Measurements from ENCODE around the gene HIPK2.

Gene HIPK2

DNA sequence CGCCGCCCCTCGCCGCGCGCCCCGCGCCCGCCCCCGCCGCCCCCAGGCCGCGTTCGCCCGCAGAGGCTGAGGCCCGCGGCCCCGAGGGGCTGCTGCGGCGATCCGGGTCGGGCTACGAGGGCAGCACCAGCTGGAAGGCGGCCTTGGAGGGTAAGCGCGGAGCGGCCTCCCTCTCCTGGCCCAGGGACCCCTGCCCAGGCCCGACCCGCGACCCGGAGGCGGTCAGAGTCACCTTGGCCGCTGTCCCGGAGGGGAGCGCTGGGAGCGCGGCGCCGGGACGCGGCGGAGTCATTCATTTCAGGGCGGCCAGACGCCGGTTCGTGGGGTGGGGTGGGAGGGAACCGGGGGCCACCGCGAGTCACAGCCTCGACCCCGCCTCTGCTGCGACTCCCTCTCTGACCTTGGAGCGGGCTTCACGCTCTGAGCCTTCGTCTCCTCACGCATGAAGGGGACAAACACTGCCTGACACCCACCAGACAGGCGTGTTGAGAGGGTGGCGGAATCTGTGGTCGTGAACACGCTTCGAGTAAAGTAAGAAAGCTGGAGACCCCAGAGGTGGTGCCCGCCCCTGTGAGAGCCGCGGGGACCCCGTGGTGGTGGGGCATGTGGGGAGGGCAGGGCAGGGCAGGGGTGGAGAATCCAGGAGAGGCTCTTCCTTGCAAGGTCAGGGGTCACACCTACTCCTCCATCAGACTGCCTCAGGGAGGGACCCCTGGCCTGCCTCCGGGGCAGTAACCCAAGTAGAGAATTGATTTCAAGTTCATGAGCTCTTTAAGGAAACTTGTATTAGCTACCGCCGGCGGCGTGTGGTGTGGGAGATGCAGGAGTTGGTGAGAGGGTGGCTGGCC is 253.6 kb downstream of the HIPK2 start:
- no peak for DNase-seq

DNA sequence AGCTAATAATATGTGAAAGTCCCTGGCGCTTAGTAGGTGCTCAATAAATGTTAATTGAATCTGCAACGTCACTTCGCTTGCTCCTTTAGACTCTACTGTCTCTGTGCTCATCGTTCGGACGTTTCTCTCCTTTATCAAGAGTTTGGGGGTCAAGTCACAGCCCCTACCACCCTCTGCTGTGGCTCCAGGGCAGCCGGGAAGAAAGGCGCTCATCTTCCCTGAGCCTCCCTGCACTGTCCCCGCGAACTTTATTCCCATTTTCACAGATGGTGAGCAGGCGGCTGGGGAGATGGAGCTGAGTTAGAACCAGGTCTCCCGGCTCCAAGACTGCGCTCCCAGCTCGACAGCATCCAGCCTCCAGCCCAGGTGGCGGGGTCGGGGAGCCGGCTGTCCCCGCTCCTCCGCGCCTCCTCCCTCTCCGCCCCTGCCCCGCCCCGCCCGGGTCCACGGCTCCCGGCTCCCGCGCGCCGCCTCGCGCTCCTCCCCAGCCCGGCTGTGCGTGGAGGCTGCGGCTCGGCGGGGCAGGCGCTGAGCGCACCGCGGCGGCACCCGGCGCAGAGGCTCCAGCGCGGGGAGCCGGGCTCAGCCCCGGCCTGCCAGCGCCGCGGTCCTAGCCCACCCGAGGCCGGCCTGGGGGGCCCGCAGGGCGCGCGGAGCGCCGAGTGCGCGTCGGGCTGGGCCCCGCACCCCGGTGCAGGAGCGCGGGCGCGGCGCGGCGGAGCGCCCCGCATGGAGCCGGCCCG is 254.4 kb downstream of the HIPK2 start, which contains the start of gene CLEC2L:
Gene CLEC2L, plus strand, starts transcription at position 487 of the 743 bp plus-strand sequence. Its CDS starts 243 bp downstream, at position 730.
- no peak for DNase-seq

DNA sequence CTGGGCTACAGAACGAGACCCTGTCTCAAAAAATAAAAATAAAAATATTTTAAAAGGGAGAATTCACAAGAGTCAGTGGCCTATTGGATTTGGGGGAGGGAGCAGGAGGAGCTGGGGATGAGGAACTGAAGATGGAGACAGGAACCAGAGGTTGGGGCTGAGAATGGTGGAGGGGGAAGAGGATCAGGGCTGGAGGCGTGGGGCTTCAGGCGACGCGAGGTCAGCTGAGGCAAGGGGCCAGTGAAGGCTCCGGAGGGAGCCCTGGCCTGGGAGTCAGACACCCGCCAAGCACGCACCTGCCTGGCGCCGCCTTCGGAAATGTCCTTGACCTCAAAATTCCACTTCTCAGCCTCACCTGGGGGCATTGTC is 255.0 kb downstream of the HIPK2 start:
- no peak for DNase-seq

DNA sequence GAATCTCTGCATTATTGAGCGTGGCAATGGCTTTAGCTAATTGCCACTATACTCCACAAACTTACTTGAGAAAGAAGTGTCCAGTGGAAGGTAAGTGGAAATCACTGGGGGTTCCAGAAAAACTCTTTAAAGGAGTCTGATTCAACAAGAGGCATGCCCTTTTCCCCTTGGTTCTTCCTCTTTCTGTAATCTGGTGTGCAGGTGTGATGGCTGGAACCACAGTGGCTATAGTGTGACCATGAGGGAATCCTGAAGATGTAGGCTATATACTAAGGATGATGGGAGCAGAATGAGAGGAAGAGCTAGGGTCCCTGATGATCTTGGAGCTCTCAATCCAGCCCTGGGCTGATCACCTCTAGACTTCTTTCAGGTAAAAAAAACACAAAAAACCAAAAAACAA is 256.4 kb downstream of the HIPK2 start:
- DNase-seq: no peak

DNA sequence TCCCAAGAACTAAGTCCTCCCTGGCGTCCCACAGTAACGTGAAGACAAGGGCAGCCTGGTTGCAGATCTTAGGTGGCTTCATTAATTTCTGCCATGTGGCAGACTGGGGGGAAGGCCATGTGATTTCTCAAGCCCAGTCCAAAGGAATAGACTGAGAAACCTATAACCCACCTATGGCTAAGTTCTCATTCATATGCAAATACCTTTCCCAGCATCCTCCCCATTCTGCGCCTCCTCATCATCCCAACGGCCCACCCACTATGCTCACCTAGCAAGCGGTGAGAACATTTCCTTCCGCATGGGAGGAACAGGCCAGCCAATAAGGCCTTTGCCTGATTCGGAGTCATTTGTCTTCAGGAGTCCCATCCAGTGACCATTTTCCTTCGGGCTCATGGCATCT is 262.5 kb downstream of the HIPK2 start:
- DNase-seq: no peak
